HT1080 (cell line): ENCODE results near the gene CACNG3. TPM values are rescaled to one million over a fixed set of nuclear protein-coding genes. Genes with fewer than 3 reads are reported as not detected.
"Not testable (repeated sequence)": the region's sequence is repeated elsewhere in the genome, so short reads cannot be mapped to it uniquely, and the experiment has no call there.

Source experiments
- DNase-seq: peaks from one replicate; pipeline ENCODE4 v3.0.0-alpha.2; 2015; ENCODE audit warnings: low read depth
- total RNA-seq: library from RNA; depleted of rRNA; stranded (reverse); fragments of >200 nt; shearing (Covaris generic); gene quantifications from 2 replicates; pipeline ENCODE4 v1.2.3, GENCODE V29; 2014

Gene CACNG3
- total RNA-seq, 1 experiment from 2014 or later: not detected

DNA sequence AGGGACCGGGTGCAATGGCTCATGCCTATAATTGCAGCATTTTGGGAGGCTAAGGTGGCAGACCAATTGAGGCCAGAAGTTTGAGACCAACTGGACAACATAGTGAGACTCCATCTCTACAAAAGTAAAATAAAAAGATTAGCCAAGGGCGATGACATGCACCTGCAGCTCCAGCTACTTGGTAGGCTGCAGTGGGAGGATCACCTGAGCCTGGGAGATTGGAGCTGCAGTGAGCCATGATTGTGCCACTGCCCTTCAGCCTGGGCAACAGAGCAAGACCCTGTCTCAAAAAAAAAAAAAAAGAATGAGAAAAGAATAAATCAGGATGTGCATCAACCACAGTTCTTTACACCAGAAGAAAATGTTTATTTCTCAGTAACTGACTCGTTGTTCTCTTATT is 76.0 kb downstream of the CACNG3 start:
- no peak for DNase-seq

GRCh38 chr16:24332582-24333090 is 76.5 kb downstream of the CACNG3 start:
- no peak for DNase-seq

GRCh38 chr16:24336491-24336890 is 80.4 kb downstream of the CACNG3 start:
- no peak for DNase-seq

DNA sequence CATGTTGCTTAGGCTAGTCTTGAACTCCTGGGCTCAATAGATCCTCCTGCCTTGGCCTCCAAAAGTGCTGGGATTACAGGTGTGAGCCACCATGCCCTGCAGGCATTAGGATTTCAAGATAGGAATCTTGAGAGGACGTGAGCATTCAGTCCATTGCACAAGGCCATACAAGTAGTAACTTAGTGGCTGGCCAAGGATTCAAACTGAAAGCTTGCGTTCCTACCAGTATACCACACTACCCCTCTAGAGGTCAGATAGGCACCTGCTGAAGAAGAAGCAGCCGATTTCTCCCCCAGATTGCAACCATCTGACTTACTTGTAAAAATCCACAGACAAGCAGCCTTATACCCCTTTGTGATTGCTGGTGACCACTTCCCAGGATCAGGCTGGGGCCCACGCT is 80.9 kb downstream of the CACNG3 start:
- no peak for DNase-seq

DNA sequence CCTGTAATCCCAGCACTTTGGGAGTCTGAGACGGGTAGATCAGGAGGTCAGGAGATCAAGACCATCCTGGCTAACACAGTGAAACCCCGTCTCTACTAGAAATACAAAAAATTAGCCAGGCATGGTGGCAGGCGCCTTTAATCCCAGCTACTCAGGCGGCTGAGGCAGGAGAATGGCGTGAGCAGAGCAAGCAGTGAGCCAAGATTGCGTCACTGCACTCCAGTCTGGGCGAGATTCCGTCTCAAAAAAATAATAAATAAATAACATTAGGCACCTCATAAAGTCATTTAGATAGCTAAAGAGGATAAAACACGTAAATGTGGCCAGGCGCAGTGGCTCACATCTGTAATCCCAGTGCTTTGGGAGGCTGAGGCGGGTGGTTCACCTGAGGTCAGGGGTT is 87.7 kb downstream of the CACNG3 start:
- DNase-seq: not testable (repeated sequence)

DNA sequence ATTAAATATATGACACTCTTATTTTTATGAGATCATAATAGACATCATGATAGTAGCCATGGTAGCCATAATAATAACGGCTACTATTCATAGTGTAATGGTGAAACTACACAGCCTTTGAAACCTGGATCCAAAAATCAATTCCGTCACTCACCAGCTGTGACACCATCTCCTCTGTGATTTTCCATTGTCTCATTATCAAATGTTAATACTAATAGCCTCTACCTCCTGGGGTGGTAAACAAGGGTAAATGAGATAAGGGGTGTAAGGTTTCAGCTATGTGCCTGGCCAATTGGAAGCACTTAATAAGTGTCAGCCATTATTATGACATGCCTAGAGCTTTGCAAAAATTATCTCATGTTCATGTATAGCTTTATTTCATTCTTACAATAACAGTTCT is 88.6 kb downstream of the CACNG3 start:
- DNase-seq: no peak

GRCh38 chr16:24345704-24346103 is 89.6 kb downstream of the CACNG3 start:
- DNase-seq: no peak

GRCh38 chr16:24346734-24347133 is 90.6 kb downstream of the CACNG3 start:
- DNase-seq: no peak

DNA sequence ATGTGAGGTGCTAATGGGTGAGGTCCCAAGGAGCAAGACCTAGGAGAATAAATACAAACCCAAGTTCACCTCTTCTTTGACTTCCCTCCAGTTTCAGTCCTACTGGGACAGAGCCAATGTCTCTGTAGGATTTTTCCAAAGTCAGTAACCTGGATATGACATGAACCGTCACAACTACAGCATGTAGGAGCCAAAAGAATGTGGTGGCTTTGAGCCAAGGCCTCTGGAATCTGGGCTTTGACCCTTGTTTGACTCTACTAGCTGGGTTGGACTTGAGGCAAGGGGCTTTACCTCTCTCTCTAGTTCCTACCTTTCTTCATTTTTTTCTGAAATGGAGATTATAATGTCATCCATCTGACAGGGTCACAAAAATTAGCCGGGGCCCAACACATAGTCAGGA is 91.4 kb downstream of the CACNG3 start:
- no peak for DNase-seq

DNA sequence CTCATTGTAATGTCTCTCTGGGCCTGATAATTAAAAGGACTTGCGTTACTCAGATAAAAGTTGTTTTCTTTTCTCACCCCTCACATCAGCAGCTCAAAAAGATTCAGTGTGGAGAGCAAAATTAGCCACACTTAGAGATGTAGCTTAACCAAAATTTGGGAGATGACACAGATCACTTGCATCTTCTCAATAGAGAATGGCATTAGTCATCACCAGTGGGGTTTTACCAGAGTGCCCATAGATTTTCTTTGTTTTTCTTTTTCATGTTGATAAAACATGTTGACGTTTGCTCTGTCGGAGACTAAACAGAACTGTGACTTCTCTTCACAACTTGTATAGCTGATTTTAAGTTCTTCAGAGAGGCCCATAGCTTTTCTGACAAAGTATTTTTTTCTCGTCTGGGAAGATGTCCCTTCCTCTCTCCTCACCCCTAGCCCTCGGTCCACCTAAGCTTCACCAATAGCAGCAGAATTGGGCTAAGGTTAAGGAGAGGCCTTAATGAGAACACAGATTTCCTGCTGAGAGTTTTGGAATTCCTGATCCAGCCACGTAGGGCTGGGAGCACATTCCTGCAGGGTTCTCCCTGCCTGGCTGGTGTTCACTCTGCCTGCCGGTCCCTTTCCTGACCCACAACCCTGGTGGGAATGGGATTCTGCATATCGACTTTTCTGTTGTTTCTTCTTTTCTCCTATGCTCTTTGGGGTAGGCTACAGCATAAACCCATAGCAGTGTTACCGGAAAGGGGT is 92.6 kb downstream of the CACNG3 start:
- DNase-seq: no peak

DNA sequence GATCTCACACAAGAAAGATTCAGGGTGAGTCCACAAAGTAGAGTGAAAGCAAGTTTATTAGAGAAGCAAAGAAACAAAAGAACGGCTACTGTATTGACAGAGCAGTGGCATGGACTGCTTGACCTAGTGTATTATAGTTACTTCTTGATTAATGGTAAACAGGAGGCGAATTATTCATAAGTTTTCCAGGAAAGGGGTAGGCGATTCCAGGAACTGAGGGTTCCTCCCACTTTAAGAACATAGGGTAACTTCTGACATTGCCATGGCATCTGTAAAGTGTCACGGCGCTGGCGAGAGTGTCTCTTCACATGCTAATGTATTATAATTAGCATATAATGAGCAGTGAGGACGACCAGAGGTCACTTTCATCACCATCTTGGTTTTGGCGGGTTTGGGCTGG is 93.2 kb downstream of the CACNG3 start:
- DNase-seq: no peak

- no peak for DNase-seq
Observed at GRCh38 chr16:24352746-24353145, 96.6 kb downstream of the CACNG3 start.

GRCh38 chr16:24353622-24354021 is 97.5 kb downstream of the CACNG3 start:
- DNase-seq: no peak

GRCh38 chr16:24357511-24357910 is 101.4 kb downstream of the CACNG3 start:
- no peak for DNase-seq

DNA sequence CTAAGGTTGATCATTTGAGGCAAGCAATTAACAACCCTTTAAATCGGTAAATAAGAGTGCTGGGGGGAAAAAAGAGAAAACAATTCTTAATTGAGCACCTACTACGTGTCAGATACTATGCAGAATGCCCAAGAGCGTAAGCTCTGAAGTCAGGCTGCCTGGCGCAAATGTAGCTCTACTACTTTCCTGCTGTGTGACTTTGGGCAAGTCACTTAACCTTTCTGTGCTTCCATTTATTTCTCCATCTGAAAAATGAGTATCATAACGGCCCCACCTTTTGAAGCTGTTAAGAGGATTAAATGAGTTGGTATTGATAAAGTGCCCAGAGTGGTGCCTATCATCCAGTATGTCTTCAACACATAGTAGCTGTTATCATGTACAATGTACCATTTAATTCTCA is 102.0 kb downstream of the CACNG3 start:
- DNase-seq: no peak

DNA sequence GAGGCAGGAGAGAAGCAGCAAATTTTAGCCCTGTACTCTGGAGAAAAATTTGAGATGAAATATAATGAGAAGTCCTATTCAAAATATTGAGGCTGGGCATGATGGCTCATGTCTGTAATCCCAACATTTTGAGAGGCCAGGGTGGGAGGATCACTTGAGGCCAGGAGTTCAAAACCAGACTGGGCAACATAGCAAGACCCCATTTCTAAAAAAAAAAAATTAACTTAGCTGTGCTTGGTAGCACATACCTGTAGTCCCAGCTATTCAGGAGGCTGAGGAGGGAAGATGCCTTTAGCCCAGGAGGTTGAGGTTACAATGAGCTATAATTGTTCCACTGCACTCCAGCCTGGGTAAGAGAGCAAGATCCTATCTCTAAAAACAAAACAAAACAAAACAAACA is 103.4 kb downstream of the CACNG3 start:
- DNase-seq: no peak

DNA sequence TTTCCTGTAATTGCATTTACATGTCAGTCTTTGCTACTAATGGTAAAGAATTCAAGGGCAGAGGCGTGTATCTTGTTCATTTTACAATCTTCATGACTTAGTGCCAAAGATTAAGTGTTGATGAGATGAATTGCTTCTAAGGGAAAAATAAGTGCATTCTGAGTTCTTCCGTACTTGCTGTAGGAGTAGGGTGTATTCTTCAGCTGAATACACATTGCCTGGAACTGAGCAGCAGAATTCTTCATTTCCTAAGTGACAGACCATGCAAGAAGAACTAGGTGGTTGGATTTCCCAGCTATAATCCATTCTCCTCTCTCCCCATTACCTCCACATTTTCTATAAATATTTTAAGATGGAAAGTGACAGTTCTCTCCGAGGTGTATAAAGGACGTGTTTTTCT is 104.8 kb downstream of the CACNG3 start:
- DNase-seq: no peak

GRCh38 chr16:24364596-24364995 is 108.5 kb downstream of the CACNG3 start:
- DNase-seq: no peak

DNA sequence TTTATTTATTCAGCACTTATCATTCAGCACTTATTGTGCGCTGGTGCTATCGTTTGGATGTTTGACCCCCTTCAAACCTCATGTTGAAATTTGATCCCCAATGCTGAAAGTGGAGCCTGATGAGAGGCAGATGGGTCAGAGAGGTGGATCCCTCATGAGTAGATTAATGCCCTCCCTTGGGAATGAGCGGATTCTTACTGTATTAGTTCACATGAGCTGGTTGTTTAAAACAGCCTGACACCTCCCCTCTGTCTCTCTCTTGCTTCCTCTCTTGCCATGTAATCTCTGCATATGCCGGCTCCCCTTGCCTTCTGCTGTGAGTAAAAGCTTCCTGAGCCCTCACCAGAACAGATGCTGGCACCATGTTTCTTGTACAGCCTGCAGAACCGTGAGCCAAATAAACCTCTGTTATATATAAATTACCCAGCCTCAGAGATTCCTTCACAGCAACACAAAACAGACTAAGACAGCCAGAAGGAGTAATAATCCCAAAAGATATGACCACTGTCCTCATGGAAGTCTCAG is 111.1 kb downstream of the CACNG3 start:
- DNase-seq: no peak

- no peak for DNase-seq
Observed at GRCh38 chr16:24372824-24373223, 116.7 kb downstream of the CACNG3 start.

DNA sequence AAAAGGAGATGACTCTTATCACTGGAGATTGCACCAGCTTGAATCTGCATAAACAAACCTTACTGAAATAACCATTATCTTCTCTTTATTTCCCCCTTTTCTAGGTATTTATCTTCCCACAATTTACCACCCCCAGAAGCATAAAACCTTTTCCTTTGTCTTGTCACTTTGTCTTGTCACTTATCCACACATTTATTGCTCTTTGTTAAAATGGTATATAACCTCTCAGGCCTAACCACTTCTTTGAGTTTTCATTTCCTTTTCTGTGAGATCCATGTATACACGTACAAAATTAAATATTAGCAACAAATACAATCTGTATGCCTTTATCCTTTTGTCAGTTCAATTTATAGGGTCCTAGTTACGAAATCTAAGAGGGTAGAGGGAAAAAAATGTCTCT is 122.9 kb downstream of the CACNG3 start:
- no peak for DNase-seq

- DNase-seq: peak; percentile 6
Observed at GRCh38 chr16:24381470-24382118, 125.5 kb downstream of the CACNG3 start.
